Muscle of leg (tissue), 11 donors: Measurements from ENCODE around the gene CCNL2. TPM values are rescaled to one million over a fixed set of nuclear protein-coding genes. Genes with fewer than 3 reads are reported as not detected.
"Not testable (repeated sequence)": the region's sequence is repeated elsewhere in the genome, so short reads cannot be mapped to it uniquely, and the experiment has no call there.

Source experiments
- DNase-seq: peaks from one replicate; pipeline ENCODE4 v3.0.0; 2013
- H3K27ac ChIP-seq: one replicate; pipeline ENCODE4 v1.5.1; 2013; ENCODE audit warnings: mild to moderate bottlenecking, low read length, control low read depth
- H3K27me3 ChIP-seq: one replicate; pipeline ENCODE4 v1.6.1; 2013; ENCODE audit warnings: low read length; ENCODE audit not compliant: control insufficient read depth, insufficient read depth
- H3K36me3 ChIP-seq: one replicate; pipeline ENCODE4 v1.6.1; 2013; ENCODE audit warnings: low read length; ENCODE audit not compliant: control insufficient read depth, insufficient read depth
- H3K4me1 ChIP-seq: one replicate; pipeline ENCODE4 v1.6.1; 2013; ENCODE audit warnings: low read length; ENCODE audit not compliant: control insufficient read depth, insufficient read depth
- H3K4me3 ChIP-seq: one replicate; pipeline ENCODE4 v1.5.1; 2013; ENCODE audit warnings: low read length, control low read depth
- H3K9me3 ChIP-seq: replicated peaks from 2 replicates; pipeline ENCODE4 v1.6.1; 2013; ENCODE audit warnings: low read depth, low read length; ENCODE audit not compliant: control insufficient read depth
- WGBS: methylation state at CpG from one replicate; pipeline ENCODE4 v1.1.5; 2013; ENCODE audit warnings: missing lambda C conversion rate; ENCODE audit not compliant: insufficient coverage; 5-methylcytosine and 5-hydroxymethylcytosine counted together
- polyA plus RNA-seq, 8 donors: library from polyadenylated mRNA; unstranded; fragments of 120-200 nt; gene quantifications; one replicate each; pipeline versions ENCODE4 v1.2.1 to v1.2.3, GENCODE V29; 2013; ENCODE audit warnings: inconsistent platforms in 1 of 8, low replicate concordance in 1 of 8; ENCODE audit not compliant: insufficient read length in 8 of 8, insufficient read depth in 1 of 8
- total RNA-seq: library from RNA; stranded (reverse); fragments of 120-200 nt; gene quantifications from one replicate; pipeline ENCODE4 v1.2.4, GENCODE V29; 2013

The CCNL2 gene
- total and polyA plus RNA-seq, 9 donors = 101 to 205 (median 150) TPM

GRCh38 chr1:1432951-1433803, 34.0 kb upstream of the CCNL2 start:
- peaks cover 2% of the 10 kb centered on the region for H3K27me3 ChIP-seq
- H3K9me3 ChIP-seq = no peaks in the 10 kb centered on the region
- DNase-seq = peak; percentile 76
- peak overlapping the region; percentile 13 for H3K4me3 ChIP-seq
- H3K27ac ChIP-seq = peak overlapping the region; percentile 98
- 42% methylated on average over 28 of the region's 34 CpGs for WGBS
- peaks cover 92% of the 10 kb centered on the region for H3K4me1 ChIP-seq
- H3K36me3 ChIP-seq = peaks cover 12% of the 10 kb centered on the region

- peaks cover 5% of the 10 kb centered on the region for H3K36me3 ChIP-seq
- peak; percentile 86 for DNase-seq
- H3K9me3 ChIP-seq = no peaks in the 10 kb centered on the region
- WGBS = 47% methylated on average over 20 of the region's 28 CpGs
- peaks cover 86% of the 10 kb centered on the region for H3K4me1 ChIP-seq
- peak overlapping the region; percentile 10 for H3K4me3 ChIP-seq
- H3K27me3 ChIP-seq = peaks cover 2% of the 10 kb centered on the region
- peak overlapping the region; percentile 98 for H3K27ac ChIP-seq
Measured at GRCh38 chr1:1432274-1432950, 33.3 kb upstream of the CCNL2 start.

- no peaks in the 10 kb centered on the region for H3K9me3 ChIP-seq
- no peaks in the 10 kb centered on the region for H3K36me3 ChIP-seq
- peak; percentile 57 for DNase-seq
- H3K4me1 ChIP-seq = peaks cover 81% of the 10 kb centered on the region
- peak overlapping the region; percentile 98 for H3K27ac ChIP-seq
- peaks cover 2% of the 10 kb centered on the region for H3K27me3 ChIP-seq
- WGBS = 30% methylated on average over 2 of the region's 5 CpGs
- no peak overlapping the region for H3K4me3 ChIP-seq
Measured at GRCh38 chr1:1431845-1432273, 32.7 kb upstream of the CCNL2 start.

GRCh38 chr1:1430992-1431844, 32.1 kb upstream of the CCNL2 start:
- WGBS = 18% methylated on average over 9 of the region's 18 CpGs
- no peaks in the 10 kb centered on the region for H3K9me3 ChIP-seq
- H3K4me1 ChIP-seq = peaks cover 81% of the 10 kb centered on the region
- no peak overlapping the region for H3K4me3 ChIP-seq
- H3K27me3 ChIP-seq = no peaks in the 10 kb centered on the region
- peak overlapping the region; percentile 98 for H3K27ac ChIP-seq
- H3K36me3 ChIP-seq = no peaks in the 10 kb centered on the region
- DNase-seq = no peak

- 9% methylated on average over 25 of the region's 35 CpGs for WGBS
- DNase-seq = peak; percentile 95
Measured at GRCh38 chr1:1430114-1430982, 31.2 kb upstream of the CCNL2 start.

GRCh38 chr1:1429671-1430073, 30.5 kb upstream of the CCNL2 start:
- DNase-seq = peak; percentile 80
- H3K27ac ChIP-seq = peak overlapping the region; percentile 98
- no peaks in the 10 kb centered on the region for H3K36me3 ChIP-seq
- H3K9me3 ChIP-seq = no peaks in the 10 kb centered on the region
- peaks cover 76% of the 10 kb centered on the region for H3K4me1 ChIP-seq
- no peak overlapping the region for H3K4me3 ChIP-seq
- WGBS = 23% methylated on average over 5 of the region's 6 CpGs
- no peaks in the 10 kb centered on the region for H3K27me3 ChIP-seq

More at GRCh38 chr1:1430114-1430982, 31.2 kb upstream of the CCNL2 start:
- H3K27me3 ChIP-seq = no peaks in the 10 kb centered on the region
- no peaks in the 10 kb centered on the region for H3K9me3 ChIP-seq
- H3K4me1 ChIP-seq = peaks cover 82% of the 10 kb centered on the region
- H3K27ac ChIP-seq = peak overlapping the region; percentile 98
- H3K4me3 ChIP-seq = no peak overlapping the region
- H3K36me3 ChIP-seq = no peaks in the 10 kb centered on the region

- WGBS = no CpG with 5 or more reads among the region's 6 CpGs
- not testable (repeated sequence) for H3K36me3 ChIP-seq, H3K9me3 ChIP-seq, H3K27me3 ChIP-seq, H3K4me3 ChIP-seq, DNase-seq
- peak overlapping the region; percentile 98 for H3K27ac ChIP-seq
- H3K4me1 ChIP-seq = peaks cover 69% of the 10 kb centered on the region
Measured at GRCh38 chr1:1428967-1429366, 29.8 kb upstream of the CCNL2 start.

- H3K27ac ChIP-seq = peak overlapping the region; percentile 11
- no peaks in the 10 kb centered on the region for H3K27me3 ChIP-seq
- peaks cover 61% of the 10 kb centered on the region for H3K4me1 ChIP-seq
Measured at GRCh38 chr1:1428174-1428573, 29.0 kb upstream of the CCNL2 start.

GRCh38 chr1:1427820-1428148, 28.6 kb upstream of the CCNL2 start:
- peaks cover 58% of the 10 kb centered on the region for H3K4me1 ChIP-seq
- peak overlapping the region; percentile 26 for H3K4me3 ChIP-seq
- no peak overlapping the region for H3K27ac ChIP-seq
- no peak for DNase-seq
- H3K36me3 ChIP-seq = no peaks in the 10 kb centered on the region
- WGBS = 0% methylated on average over 5 of the region's 22 CpGs
- H3K27me3 ChIP-seq = no peaks in the 10 kb centered on the region
- H3K9me3 ChIP-seq = no peaks in the 10 kb centered on the region

More at GRCh38 chr1:1428174-1428573, 29.0 kb upstream of the CCNL2 start:
- Histone ChIP-seq H3K36me3 (no peaks in the 10 kb centered on the region), H3K9me3 (no peaks in the 10 kb centered on the region), H3K4me3 (no peak overlapping the region)
- WGBS = 77% methylated on average over 16 of the region's 19 CpGs
- no peak for DNase-seq
